ENCODE data around the gene LPIN3.

Gene LPIN3

DNA sequence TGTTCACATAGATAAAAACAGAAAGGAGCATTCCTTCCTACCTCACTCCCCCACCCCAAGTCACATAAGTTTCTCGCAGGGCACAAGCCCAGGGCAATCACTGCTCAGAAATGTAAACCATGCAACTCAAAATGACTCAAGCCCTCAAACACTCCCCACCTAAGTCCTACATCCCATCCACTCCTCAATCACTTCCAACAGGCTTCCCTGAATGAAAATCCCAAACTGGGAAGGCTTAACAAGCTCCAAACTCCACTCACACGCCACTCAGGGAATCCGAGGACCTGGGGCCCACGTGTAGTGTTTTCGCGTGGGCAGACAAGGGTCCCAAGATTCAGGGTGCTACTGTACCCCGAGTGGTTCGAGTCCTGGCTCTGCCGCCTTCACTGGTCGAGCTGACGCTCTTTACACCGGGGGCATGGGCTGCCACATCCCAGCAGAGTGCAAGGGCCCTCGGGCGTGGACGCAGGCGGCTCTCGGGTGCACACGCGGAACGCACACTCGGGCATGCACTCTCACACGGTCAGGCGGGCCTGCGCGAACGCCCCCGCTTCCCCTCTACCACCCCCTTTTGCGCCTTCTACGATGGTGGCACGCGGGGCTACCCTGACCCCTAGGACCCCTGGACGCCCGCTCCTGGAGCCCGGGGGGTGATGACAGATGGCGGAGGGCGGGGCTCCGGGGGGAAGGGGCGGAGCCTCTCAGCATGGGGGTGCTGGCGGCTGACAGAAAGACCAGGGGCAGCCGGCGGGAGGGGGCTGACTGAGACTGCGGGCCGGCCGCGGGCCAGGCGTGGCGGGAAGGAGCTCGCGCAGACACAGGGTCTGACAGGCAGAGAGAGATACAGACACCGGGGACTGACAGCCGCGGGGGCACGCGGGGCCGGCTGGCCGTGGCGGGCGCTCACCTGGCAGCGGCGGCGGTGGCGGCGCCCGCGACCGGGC is 23.7 kb upstream of the LPIN3 start:
- no peak for DNase-seq (ENCODE audit: low read depth, low spot score)
- H3K27ac ChIP-seq, result 0 out of 2 replicates have a peak overlapping the region, but pooled peaks have one; percentile 12
- no peak; the same call in 1 of the 2 replicates for TF ChIP-seq POLR2AphosphoS5 (IDR thresholded peaks at IDR 0.05; ENCODE audit: borderline replicate concordance, low read depth, low read length)
- TF ChIP-seq EZH2 (IDR thresholded peaks at IDR 0.05), result no peak
- no peak for TF ChIP-seq FOXP2 (optimal IDR thresholded peaks at IDR 0.05; ENCODE audit: control extremely low read depth, extremely low read length, insufficient read depth)

DNA sequence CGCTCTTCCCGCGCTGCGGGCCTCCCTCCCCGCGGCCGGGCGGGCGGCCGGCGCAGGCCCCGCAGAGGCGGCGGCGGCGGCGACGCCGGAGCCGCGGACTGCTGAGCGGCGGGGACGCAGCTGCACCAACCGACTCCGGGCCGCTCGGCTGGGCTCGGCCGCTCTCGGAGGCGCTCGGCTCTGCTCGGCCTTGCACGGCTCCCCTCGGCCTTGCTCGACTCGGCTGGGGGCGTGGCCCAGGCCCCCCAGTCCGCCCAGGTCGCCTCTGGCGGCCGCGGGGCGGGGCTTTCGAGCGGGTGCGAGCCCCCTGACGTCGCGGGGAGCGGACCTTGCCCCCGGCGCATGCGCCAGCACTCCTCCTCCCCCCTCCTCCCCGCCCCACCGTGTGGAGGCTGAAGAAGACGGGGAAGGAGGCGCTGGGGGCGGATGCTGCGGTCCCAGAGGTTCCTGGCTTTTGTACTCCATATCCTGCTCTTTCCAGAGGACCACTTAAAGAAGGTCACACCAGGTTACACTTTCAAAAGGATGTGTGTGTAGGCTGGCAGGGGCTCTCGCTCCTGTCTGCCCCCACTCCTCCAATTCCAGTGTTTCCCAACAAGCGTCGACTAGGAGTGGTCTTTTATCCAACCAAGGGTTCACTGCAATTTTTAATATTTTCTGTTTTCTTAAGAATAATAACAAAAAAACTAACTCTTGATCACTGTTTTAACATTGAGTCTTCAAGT is 22.9 kb upstream of the LPIN3 start, which contains the start of gene ZHX3:
Gene ZHX3 (minus strand): TSS at position 186 of the 725 bp plus-strand sequence. CDS start 112,815 bp downstream, outside the sequence.
- Histone ChIP-seq H3K9ac (ENCODE audit: insufficient read length) (peak within 1 kb of the TSS; percentile 82), H3K4me3 (peak within 1 kb of the TSS; percentile 89), H3K36me3 (ENCODE audit: insufficient read depth, low read length) (peaks cover under 1% of the 10 kb centered on the region; the same call in 1 of the 2 replicates), H3K27ac (0 out of 2 replicates have a peak within 1 kb of the TSS, but pooled peaks have one; percentile 12), H3K9me3 (ENCODE audit: low read depth, low read length) (no peaks in the 10 kb centered on the region)
- no peak for TF ChIP-seq EZH2 (IDR thresholded peaks at IDR 0.05)
- TF ChIP-seq FOXP2 (optimal IDR thresholded peaks at IDR 0.05; ENCODE audit: control extremely low read depth, extremely low read length, insufficient read depth), result peak; percentile 68
- peak; percentile 77 for TF ChIP-seq POLR2AphosphoS5 (IDR thresholded peaks at IDR 0.05; ENCODE audit: borderline replicate concordance, low read depth, low read length)
- peak; percentile 26 for DNase-seq (ENCODE audit: low read depth, low spot score)

More for the DNA sequence above, 23.7 kb upstream of the LPIN3 start:
- H3K4me3 ChIP-seq, result peak overlapping the region; percentile 89
- H3K36me3 ChIP-seq (ENCODE audit: insufficient read depth, low read length), result peaks cover 6% of the 10 kb centered on the region; the same call in 1 of the 2 replicates
- peak overlapping the region; percentile 82 for H3K9ac ChIP-seq (ENCODE audit: insufficient read length)
- no peaks in the 10 kb centered on the region for H3K9me3 ChIP-seq (ENCODE audit: low read depth, low read length)

DNA sequence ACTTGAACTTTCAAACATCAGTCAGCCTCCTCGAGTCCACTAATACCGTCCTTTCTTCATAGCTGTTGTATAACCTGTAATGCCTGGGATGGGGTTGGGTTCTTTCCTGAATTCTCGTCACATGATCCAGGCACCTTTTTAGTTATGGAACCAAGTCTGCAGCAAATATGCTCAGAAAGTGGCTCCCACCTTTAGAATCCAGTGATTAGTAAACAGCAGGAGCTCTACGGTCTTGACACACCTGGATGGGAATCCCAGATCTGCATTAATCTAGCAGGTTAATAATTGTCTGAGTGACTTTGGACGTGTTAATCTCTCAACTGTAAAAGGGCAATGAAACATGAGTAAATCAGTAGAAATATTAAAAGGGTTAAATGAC is 22.4 kb upstream of the LPIN3 start:
- Histone ChIP-seq H3K9me3 (ENCODE audit: low read depth, low read length) (no peaks in the 10 kb centered on the region), H3K27ac (no peak overlapping the region), H3K4me3 (peak overlapping the region; percentile 76), H3K9ac (ENCODE audit: insufficient read length) (peak overlapping the region; percentile 51), H3K36me3 (ENCODE audit: insufficient read depth, low read length) (no peaks in the 10 kb centered on the region)
- DNase-seq (ENCODE audit: low read depth, low spot score), result no peak
- TF ChIP-seq POLR2AphosphoS5 (IDR thresholded peaks at IDR 0.05; ENCODE audit: borderline replicate concordance, low read depth, low read length) (no peak), FOXP2 (optimal IDR thresholded peaks at IDR 0.05; ENCODE audit: control extremely low read depth, extremely low read length, insufficient read depth) (no peak), EZH2 (IDR thresholded peaks at IDR 0.05) (no peak)

DNA sequence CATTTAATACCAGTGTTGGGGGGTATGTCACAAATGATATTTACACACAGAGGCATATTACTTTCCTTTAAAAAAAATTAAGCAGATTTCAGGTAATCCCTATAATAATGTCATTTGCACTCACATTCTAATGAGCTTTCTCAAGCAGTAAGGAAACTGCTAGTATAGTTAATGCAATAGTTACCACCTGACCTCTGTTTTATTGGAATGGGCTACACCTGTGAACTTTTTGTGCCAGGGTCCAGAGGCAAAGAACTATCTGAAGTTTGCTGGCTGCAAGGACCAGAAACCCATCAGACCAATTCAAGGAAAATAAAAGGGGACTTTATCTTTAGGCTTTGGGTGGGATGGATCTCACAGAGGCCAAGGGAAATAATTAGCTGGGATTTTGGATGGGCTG is 20.2 kb upstream of the LPIN3 start:
- H3K4me3 ChIP-seq, result no peak overlapping the region
- no peaks in the 10 kb centered on the region for H3K36me3 ChIP-seq (ENCODE audit: insufficient read depth, low read length)
- no peak overlapping the region for H3K27ac ChIP-seq
- no peak overlapping the region for H3K9ac ChIP-seq (ENCODE audit: insufficient read length)
- H3K9me3 ChIP-seq (ENCODE audit: low read depth, low read length), result no peaks in the 10 kb centered on the region
- DNase-seq (ENCODE audit: low read depth, low spot score), result no peak
- no peak for TF ChIP-seq POLR2AphosphoS5 (IDR thresholded peaks at IDR 0.05; ENCODE audit: borderline replicate concordance, low read depth, low read length)
- no peak for TF ChIP-seq EZH2 (IDR thresholded peaks at IDR 0.05)
- TF ChIP-seq FOXP2 (optimal IDR thresholded peaks at IDR 0.05; ENCODE audit: control extremely low read depth, extremely low read length, insufficient read depth), result no peak

DNA sequence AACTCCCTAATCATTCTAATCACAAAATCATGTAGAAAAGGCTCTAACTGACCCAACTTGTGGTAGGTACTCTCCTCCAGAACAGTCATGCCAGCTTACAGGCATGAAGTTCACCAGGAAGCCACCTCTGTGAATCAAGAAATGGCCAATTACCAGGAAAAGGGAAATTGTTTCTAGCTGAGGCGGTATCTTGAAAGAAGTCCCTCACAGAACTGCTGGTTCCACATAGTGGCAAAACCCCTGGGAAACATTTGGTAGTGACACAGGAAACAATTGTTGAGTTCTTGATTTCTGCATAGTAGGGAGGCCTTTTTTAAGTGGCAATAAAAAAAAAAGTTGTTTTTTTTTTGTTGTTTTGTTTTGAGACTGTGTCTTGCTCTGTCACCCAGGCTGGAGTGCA is 19.6 kb upstream of the LPIN3 start:
- Histone ChIP-seq H3K27ac (no peak overlapping the region), H3K9ac (ENCODE audit: insufficient read length) (no peak overlapping the region), H3K36me3 (ENCODE audit: insufficient read depth, low read length) (no peaks in the 10 kb centered on the region), H3K9me3 (ENCODE audit: low read depth, low read length) (no peaks in the 10 kb centered on the region), H3K4me3 (no peak overlapping the region)
- TF ChIP-seq POLR2AphosphoS5 (IDR thresholded peaks at IDR 0.05; ENCODE audit: borderline replicate concordance, low read depth, low read length) (no peak), FOXP2 (optimal IDR thresholded peaks at IDR 0.05; ENCODE audit: control extremely low read depth, extremely low read length, insufficient read depth) (no peak), EZH2 (IDR thresholded peaks at IDR 0.05) (no peak)
- no peak for DNase-seq (ENCODE audit: low read depth, low spot score)

DNA sequence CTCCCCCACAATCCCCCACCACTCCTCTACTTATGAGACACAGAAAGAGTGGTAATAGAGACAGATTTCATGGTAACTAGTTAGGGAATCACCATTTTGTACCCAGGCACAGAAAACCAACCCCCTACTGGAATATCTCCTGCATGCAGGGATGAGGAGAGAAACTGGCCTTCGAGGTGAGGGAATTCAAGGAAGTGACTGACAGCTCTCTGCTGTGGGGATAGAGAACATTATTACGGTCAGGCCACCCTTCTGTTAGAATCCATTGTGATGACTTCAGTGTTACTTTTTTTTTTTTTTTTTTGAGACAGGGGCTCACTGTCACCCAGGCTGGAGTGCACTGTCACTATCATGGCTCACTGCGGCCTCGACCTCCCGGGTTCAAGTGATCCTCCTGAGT is 13.4 kb upstream of the LPIN3 start:
- no peak for DNase-seq (ENCODE audit: low read depth, low spot score)
- no peak overlapping the region for H3K27ac ChIP-seq
- no peak overlapping the region for H3K9ac ChIP-seq (ENCODE audit: insufficient read length)
- H3K4me3 ChIP-seq, result no peak overlapping the region
- no peak for TF ChIP-seq EZH2 (IDR thresholded peaks at IDR 0.05)
- no peak for TF ChIP-seq POLR2AphosphoS5 (IDR thresholded peaks at IDR 0.05; ENCODE audit: borderline replicate concordance, low read depth, low read length)
- no peak for TF ChIP-seq FOXP2 (optimal IDR thresholded peaks at IDR 0.05; ENCODE audit: control extremely low read depth, extremely low read length, insufficient read depth)
- H3K36me3 ChIP-seq (ENCODE audit: insufficient read depth, low read length), result no peaks in the 10 kb centered on the region
- no peaks in the 10 kb centered on the region for H3K9me3 ChIP-seq (ENCODE audit: low read depth, low read length)

DNA sequence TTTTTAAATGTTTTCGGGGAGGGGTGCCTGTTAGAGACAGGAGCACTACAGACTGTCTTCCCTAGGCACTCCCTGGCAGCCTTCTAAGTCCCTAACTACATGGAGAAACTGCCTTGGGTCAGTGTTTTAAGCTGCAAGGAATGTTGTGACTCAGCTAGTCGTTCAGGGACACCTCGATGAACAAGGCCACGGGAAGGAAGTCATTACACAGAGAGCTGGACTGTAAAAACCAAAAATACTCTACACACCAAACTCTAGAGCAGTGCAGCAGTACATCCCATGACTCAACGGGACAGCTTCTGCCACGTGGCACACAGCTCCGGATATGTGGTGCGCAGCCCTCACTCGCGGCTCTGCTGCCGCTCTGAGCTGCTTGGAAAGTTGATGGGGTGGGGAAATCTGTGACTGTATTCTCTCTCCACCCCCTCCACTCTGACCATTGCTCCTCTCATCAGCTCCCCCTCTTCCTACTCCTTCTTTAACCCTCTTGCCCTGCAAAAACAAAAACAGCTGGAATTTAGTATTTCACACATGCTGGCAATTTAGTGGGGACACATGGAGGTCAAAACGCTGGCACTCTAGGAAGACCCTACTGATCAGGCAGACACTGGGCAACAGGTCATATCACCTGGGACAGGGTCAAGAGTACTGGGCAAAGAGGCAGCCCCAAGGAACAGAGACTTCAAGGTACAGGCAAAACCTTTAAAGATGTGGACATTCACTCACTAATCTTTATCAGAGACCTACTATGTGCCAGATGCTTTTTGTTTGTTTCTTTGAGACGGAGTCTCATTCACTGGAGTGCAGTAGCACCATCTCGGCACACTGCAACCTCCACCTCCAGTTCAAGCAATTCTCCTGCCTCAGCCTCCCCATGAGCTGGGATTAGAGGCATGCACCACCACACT is 10.9 kb upstream of the LPIN3 start:
- Histone ChIP-seq H3K9ac (ENCODE audit: insufficient read length) (no peak overlapping the region), H3K9me3 (ENCODE audit: low read depth, low read length) (no peaks in the 10 kb centered on the region), H3K27ac (no peak overlapping the region), H3K36me3 (ENCODE audit: insufficient read depth, low read length) (no peaks in the 10 kb centered on the region), H3K4me3 (no peak overlapping the region)
- no peak for TF ChIP-seq EZH2 (IDR thresholded peaks at IDR 0.05)
- TF ChIP-seq FOXP2 (optimal IDR thresholded peaks at IDR 0.05; ENCODE audit: control extremely low read depth, extremely low read length, insufficient read depth), result no peak
- TF ChIP-seq POLR2AphosphoS5 (IDR thresholded peaks at IDR 0.05; ENCODE audit: borderline replicate concordance, low read depth, low read length), result no peak
- DNase-seq (ENCODE audit: low read depth, low spot score), result no peak

Measured in SK-N-MC (cell line).